Activated CD8-positive, alpha-beta memory T cell treated with anti-CD3 and anti-CD28 coated beads, Interleukin-2, amount 50 U/mL, for 1 hour (primary cell): Measurements from ENCODE around the gene DCPS.
"Not testable (repeated sequence)": the region's sequence is repeated elsewhere in the genome, so short reads cannot be mapped to it uniquely, and the experiment has no call there.

ENCODE experiments used
- DNase-seq: peaks from one replicate; pipeline ENCODE4 v3.0.0-alpha.2; 2020; ENCODE audit errors: extremely low read depth

Gene DCPS

GRCh38 chr11:126360049-126360446 is 56.2 kb downstream of the DCPS start:
- DNase-seq = no peak

GRCh38 chr11:126361400-126361799 is 57.5 kb downstream of the DCPS start:
- no peak for DNase-seq

GRCh38 chr11:126362879-126363655 is 59.2 kb downstream of the DCPS start:
- DNase-seq = no peak

- no peak for DNase-seq
Measured at GRCh38 chr11:126363706-126364248, 59.9 kb downstream of the DCPS start.

- DNase-seq = not testable (repeated sequence)
Measured at GRCh38 chr11:126364735-126365134, 60.9 kb downstream of the DCPS start.

- DNase-seq = not testable (repeated sequence)
Measured at GRCh38 chr11:126365508-126365907, 61.6 kb downstream of the DCPS start.

GRCh38 chr11:126366064-126366822 is 62.4 kb downstream of the DCPS start:
- no peak for DNase-seq

- DNase-seq = not testable (repeated sequence)
Measured at GRCh38 chr11:126366823-126367654, 63.2 kb downstream of the DCPS start.

- not testable (repeated sequence) for DNase-seq
Measured at GRCh38 chr11:126367806-126368205, 63.9 kb downstream of the DCPS start.

GRCh38 chr11:126368336-126369119 is 64.7 kb downstream of the DCPS start:
- not testable (repeated sequence) for DNase-seq

GRCh38 chr11:126370016-126370415 is 66.2 kb downstream of the DCPS start:
- no peak for DNase-seq

- DNase-seq = no peak
Measured at GRCh38 chr11:126371595-126371994, 67.7 kb downstream of the DCPS start.

- not testable (repeated sequence) for DNase-seq
Measured at GRCh38 chr11:126373389-126374066, 69.7 kb downstream of the DCPS start.

GRCh38 chr11:126374562-126375300 is 70.9 kb downstream of the DCPS start:
- not testable (repeated sequence) for DNase-seq

- no peak for DNase-seq
Measured at GRCh38 chr11:126375726-126376125, 71.9 kb downstream of the DCPS start.

- no peak for DNase-seq
Measured at GRCh38 chr11:126378763-126379162, 74.9 kb downstream of the DCPS start.

- no peak for DNase-seq
Measured at GRCh38 chr11:126380909-126381308, 77.0 kb downstream of the DCPS start.

GRCh38 chr11:126381960-126382359 is 78.1 kb downstream of the DCPS start:
- not testable (repeated sequence) for DNase-seq

- not testable (repeated sequence) for DNase-seq
Measured at GRCh38 chr11:126382641-126383040, 78.8 kb downstream of the DCPS start.
